ENCODE data around the gene USP15.

USP15 gene

DNA sequence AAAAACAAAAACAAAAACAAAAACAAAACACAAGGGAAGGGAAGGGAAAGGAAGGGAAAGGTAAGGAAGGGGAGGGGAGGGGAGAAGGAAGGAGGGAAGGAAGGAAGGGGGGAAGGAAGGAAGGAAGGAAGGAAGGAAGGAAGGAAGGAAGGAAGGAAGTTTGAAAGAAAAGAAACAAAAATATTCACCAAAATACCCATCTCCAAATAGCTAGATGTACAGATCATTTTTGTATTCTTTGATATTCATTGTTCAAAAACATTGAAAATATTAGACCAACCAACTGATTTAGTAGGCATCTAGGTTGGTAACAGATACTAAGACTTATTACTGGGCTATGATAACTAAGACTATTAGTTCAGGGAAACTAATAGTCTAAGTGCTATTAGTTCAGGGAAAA lies 39.1 kb upstream of the USP15 start:
- TF ChIP-seq, protein P1, sequence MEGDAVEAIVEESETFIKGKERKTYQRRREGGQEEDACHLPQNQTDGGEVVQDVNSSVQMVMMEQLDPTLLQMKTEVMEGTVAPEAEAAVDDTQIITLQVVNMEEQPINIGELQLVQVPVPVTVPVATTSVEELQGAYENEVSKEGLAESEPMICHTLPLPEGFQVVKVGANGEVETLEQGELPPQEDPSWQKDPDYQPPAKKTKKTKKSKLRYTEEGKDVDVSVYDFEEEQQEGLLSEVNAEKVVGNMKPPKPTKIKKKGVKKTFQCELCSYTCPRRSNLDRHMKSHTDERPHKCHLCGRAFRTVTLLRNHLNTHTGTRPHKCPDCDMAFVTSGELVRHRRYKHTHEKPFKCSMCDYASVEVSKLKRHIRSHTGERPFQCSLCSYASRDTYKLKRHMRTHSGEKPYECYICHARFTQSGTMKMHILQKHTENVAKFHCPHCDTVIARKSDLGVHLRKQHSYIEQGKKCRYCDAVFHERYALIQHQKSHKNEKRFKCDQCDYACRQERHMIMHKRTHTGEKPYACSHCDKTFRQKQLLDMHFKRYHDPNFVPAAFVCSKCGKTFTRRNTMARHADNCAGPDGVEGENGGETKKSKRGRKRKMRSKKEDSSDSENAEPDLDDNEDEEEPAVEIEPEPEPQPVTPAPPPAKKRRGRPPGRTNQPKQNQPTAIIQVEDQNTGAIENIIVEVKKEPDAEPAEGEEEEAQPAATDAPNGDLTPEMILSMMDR (conservative IDR thresholded peaks at IDR 0.05; ENCODE audit: low read depth, low read length), result no peak
- no peak overlapping the region for H3K4me3 ChIP-seq (ENCODE audit: low read length)
- no peak for DNase-seq (ENCODE audit: low read depth)

DNA sequence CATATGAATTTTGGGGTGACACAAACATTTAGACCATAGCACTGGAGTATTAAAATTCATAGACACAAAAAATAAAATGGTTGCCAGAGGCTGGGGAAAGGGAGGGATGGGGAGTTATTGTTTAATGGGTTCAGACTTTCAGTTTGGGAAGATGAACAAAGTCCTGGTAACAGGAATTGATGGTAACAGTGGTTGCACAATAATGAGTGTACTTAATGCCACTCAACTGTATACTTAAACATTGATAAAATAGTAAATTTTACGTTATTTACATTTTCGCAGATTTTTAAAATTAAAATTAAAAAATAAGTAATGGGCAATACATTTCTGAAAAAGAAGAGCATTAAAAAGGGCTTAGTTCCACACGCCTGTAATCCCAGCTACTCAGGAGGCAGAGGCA lies 35.6 kb upstream of the USP15 start:
- no peak overlapping the region for H3K4me3 ChIP-seq (ENCODE audit: low read length)
- no peak for DNase-seq (ENCODE audit: low read depth)
- TF ChIP-seq, protein P1 (conservative IDR thresholded peaks at IDR 0.05; ENCODE audit: low read depth, low read length), result no peak

DNA sequence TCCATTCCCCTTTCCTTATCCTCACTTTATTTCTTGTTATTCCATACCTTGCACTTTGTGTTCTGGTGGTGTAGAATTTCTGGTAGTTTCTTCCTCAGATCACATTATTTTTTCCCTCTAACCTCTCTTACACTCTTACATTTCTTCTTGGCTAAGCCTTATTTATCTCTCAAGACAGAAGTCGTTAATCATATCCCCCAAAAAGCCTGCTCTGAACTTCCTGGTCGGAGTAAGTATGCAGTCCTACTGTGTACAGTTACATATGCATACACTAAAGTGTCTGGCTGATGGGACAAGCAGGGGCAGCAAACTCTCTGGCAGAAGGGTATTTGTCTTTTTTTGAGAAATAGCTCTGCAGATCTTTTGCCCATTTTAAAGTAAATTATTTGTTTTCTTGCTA lies 33.1 kb upstream of the USP15 start:
- TF ChIP-seq, protein P1 (conservative IDR thresholded peaks at IDR 0.05; ENCODE audit: low read depth, low read length), result no peak

DNA sequence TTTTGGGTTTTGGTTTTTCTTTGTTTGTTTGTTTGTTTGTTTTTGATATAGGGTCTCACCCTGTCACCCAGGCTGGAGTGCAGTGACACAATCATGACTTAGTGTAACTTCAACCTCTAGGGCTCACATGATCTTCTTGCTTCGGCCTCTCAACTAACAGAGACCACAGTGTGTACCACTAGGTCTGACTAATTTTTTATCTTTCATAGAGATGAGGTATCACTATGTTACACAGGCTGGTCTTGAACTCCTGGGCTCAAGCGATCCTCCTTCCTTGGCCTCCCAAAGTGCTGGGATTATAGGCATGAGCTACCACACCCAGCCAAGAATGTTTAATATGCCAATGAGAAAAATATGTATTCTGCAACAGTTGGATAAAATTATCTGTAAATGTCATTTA lies 29.6 kb upstream of the USP15 start:
- TF ChIP-seq, protein P1 (conservative IDR thresholded peaks at IDR 0.05; ENCODE audit: low read depth, low read length), result no peak

More for the DNA sequence above, 33.1 kb upstream of the USP15 start:
- DNase-seq (ENCODE audit: low read depth), result no peak
- H3K4me3 ChIP-seq (ENCODE audit: low read length), result no peak overlapping the region

DNA sequence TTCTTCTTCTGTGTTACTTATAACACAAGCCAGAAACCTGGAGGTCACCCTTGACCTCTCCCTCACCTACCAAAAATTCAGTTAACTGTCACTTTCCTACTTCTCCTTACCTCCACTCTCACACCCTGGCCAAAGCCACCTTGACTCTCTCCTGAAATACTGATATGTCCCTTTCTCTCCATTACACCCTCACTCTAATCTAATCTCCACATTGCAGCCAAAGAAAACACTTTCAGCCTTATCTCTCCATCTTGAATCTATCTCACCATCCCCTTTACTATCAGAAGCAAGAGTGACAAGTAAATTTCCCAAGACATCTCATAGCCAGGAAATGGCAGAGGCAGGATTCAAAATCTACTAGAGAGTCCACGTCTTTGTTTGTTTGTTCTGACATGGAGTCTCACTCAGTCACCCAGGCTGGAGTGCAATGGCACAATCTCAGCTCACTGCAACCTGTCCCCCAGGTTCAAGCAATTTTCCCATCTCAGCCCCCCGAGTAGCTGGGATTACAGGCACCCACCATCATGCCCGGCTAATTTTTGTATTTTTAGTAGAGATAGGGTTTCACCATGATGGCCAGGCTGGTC lies 28.0 kb upstream of the USP15 start:
- TF ChIP-seq, protein P1 (conservative IDR thresholded peaks at IDR 0.05; ENCODE audit: low read depth, low read length), result no peak
- H3K4me3 ChIP-seq (ENCODE audit: low read length), result no peak overlapping the region
- DNase-seq (ENCODE audit: low read depth), result no peak

More for the DNA sequence above, 29.6 kb upstream of the USP15 start:
- no peak for DNase-seq (ENCODE audit: low read depth)
- no peak overlapping the region for H3K4me3 ChIP-seq (ENCODE audit: low read length)

DNA sequence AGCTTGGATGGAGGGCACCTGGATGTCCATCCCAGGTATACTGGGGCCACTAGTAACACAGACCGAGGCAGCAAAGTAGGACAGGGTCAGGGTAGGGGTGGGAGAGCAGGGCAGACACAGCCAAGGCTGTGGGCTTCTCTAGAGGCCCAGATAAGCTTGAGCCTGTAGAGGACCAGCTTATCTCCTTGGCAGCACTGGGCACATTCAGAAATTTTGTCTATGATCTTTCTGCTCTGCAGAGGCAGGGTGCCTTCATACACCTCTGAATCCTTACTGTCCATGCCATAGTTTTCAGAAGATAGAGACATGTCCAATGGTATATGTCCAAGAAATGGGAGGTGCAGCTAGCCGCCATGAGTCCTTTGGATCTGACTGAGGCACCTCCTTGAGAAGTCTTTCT lies 26.4 kb upstream of the USP15 start:
- TF ChIP-seq, protein P1 (conservative IDR thresholded peaks at IDR 0.05; ENCODE audit: low read depth, low read length), result no peak
- H3K4me3 ChIP-seq (ENCODE audit: low read length), result no peak overlapping the region
- no peak for DNase-seq (ENCODE audit: low read depth)

DNA sequence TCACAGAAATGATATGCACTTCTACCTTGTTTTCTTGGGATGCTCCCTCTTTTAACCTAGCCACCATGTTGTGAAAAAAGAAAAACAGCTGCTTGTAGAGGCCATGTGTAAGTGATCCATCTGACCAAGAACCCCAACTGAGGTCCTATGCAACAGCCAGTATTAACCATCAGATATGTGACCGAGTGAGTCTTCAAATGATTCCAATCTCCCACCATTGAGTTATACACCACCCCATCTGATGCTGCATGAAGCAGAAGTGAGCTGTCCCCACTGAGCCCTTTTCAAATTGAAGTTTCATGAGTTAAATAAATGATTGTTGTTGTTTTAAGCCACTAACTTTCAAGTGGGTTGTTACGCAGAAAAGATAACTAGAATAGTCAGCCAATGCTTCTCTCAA lies 20.6 kb upstream of the USP15 start:
- no peak overlapping the region for H3K4me3 ChIP-seq (ENCODE audit: low read length)
- TF ChIP-seq, protein P1 (conservative IDR thresholded peaks at IDR 0.05; ENCODE audit: low read depth, low read length), result no peak
- DNase-seq (ENCODE audit: low read depth), result no peak

Measured in retinal pigment epithelial cell (primary cell).